Uterus (tissue), 2 donors: ENCODE measurements around the gene PCDHGA7.

Source experiments
- POLR2A ChIP-seq, 2 donors: fragments of 450-650 bp; IDR thresholded peaks; one replicate each; pipeline ENCODE4 v1.6.1; 2016; ENCODE audit warnings: antibody characterized with exemption in 2 of 2, mild to moderate bottlenecking in 1 of 2, moderate library complexity in 1 of 2
- TF ChIP-seq, protein P1 (sequence below), 4 experiments: fragments of 200-600 bp in 2 of 4; fragments of 450-650 bp in 2 of 4; sonication (generic) in 2 of 4; IDR thresholded peaks; one replicate each; pipeline ENCODE4 v1.5.1; 2016 to 2019; ENCODE audit warnings: antibody characterized with exemption in 4 of 4, mild to moderate bottlenecking in 2 of 4, moderate library complexity in 1 of 4

- TF ChIP-seq, protein P1, sequence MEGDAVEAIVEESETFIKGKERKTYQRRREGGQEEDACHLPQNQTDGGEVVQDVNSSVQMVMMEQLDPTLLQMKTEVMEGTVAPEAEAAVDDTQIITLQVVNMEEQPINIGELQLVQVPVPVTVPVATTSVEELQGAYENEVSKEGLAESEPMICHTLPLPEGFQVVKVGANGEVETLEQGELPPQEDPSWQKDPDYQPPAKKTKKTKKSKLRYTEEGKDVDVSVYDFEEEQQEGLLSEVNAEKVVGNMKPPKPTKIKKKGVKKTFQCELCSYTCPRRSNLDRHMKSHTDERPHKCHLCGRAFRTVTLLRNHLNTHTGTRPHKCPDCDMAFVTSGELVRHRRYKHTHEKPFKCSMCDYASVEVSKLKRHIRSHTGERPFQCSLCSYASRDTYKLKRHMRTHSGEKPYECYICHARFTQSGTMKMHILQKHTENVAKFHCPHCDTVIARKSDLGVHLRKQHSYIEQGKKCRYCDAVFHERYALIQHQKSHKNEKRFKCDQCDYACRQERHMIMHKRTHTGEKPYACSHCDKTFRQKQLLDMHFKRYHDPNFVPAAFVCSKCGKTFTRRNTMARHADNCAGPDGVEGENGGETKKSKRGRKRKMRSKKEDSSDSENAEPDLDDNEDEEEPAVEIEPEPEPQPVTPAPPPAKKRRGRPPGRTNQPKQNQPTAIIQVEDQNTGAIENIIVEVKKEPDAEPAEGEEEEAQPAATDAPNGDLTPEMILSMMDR (IDR thresholded peaks at IDR 0.05): no peak
- no peak for TF ChIP-seq POLR2A (IDR thresholded peaks at IDR 0.05)
Measured at GRCh38 chr5:141382469-141383294, at the start of gene PCDHGA7.
